Activated CD8-positive, alpha-beta memory T cell treated with anti-CD3 and anti-CD28 coated beads, Interleukin-2, amount 50 U/mL, for 1 hour (primary cell): Measurements from ENCODE around the gene RGPD6.
"Not testable (repeated sequence)": the region's sequence is repeated elsewhere in the genome, so short reads cannot be mapped to it uniquely, and the experiment has no call there.

Experiments
- DNase-seq: peaks from one replicate; pipeline ENCODE4 v3.0.0-alpha.2; 2020; ENCODE audit errors: extremely low read depth

RGPD6 gene

GRCh38 chr2:110481200-110481599 is 95.8 kb downstream of the RGPD6 start:
- not testable (repeated sequence) for DNase-seq

- DNase-seq = not testable (repeated sequence)
These were observed 96.9 kb downstream of the RGPD6 start for GRCh38 chr2:110480084-110480483.

- DNase-seq = not testable (repeated sequence)
These were observed 99.7 kb downstream of the RGPD6 start for GRCh38 chr2:110477370-110477769.

- DNase-seq = not testable (repeated sequence)
These were observed 100.1 kb downstream of the RGPD6 start for GRCh38 chr2:110476952-110477351.

GRCh38 chr2:110475627-110476359 is 101.2 kb downstream of the RGPD6 start:
- DNase-seq = not testable (repeated sequence)

GRCh38 chr2:110474898-110475297 is 102.1 kb downstream of the RGPD6 start:
- not testable (repeated sequence) for DNase-seq

GRCh38 chr2:110473059-110473358 is 104.0 kb downstream of the RGPD6 start:
- not testable (repeated sequence) for DNase-seq

GRCh38 chr2:110472171-110473058 is 104.6 kb downstream of the RGPD6 start, which contains the start of gene LIMS4:
TSS of gene LIMS4 (minus strand) at chr2:110472816. CDS start at chr2:110472778, 38 bp downstream.
- DNase-seq = not testable (repeated sequence)

GRCh38 chr2:110468921-110469320 is 108.1 kb downstream of the RGPD6 start:
- DNase-seq = not testable (repeated sequence)

- DNase-seq = not testable (repeated sequence)
These were observed 111.7 kb downstream of the RGPD6 start for GRCh38 chr2:110465312-110465711.
